H9 (cell line): ENCODE results near the gene NHSL2. TPM values are rescaled to one million over a fixed set of nuclear protein-coding genes. Genes with fewer than 3 reads are reported as not detected.

Experiments used
- DNase-seq: peaks from one replicate; pipeline ENCODE4 v3.0.0-alpha.2; 2017
- H2AFZ ChIP-seq: one replicate; pipeline ENCODE4 v1.6.1; 2013; ENCODE audit warnings: mild to moderate bottlenecking, low read length, control low read depth, moderate library complexity
- H2AK5ac ChIP-seq: 2 replicates; pipeline ENCODE4 v1.6.1; 2013; ENCODE audit warnings: low read length, control low read depth, mixed read lengths; ENCODE audit not compliant: insufficient read length
- H2BK120ac ChIP-seq: one replicate; pipeline ENCODE4 v1.6.1; 2013; ENCODE audit warnings: low read depth, mild to moderate bottlenecking, low read length, control low read depth, inconsistent platforms; ENCODE audit not compliant: poor library complexity, severe bottlenecking
- H2BK12ac ChIP-seq: 2 replicates; pipeline ENCODE4 v1.6.1; 2013; ENCODE audit warnings: low read length, control low read depth, mixed read lengths, low read depth; ENCODE audit not compliant: insufficient read length
- H2BK15ac ChIP-seq: 2 replicates; pipeline ENCODE4 v1.6.1; 2013; ENCODE audit warnings: low read depth, low read length, control low read depth
- H2BK20ac ChIP-seq: one replicate; pipeline ENCODE4 v1.6.1; 2013; ENCODE audit warnings: low read depth, mild to moderate bottlenecking, low read length, control low read depth, inconsistent platforms; ENCODE audit not compliant: poor library complexity, severe bottlenecking
- H2BK5ac ChIP-seq: 2 replicates; pipeline ENCODE4 v1.6.1; 2013; ENCODE audit warnings: low read length, control low read depth, mixed read lengths; ENCODE audit not compliant: insufficient read length
- H3K14ac ChIP-seq: 2 replicates; pipeline ENCODE4 v1.6.1; 2013; ENCODE audit warnings: low read length, control low read depth; ENCODE audit not compliant: insufficient read depth
- H3K18ac ChIP-seq: 2 replicates; pipeline ENCODE4 v1.6.1; 2013; ENCODE audit warnings: low read depth, mild to moderate bottlenecking, mixed read lengths, low read length, control low read depth; ENCODE audit not compliant: insufficient read length
- H3K23ac ChIP-seq: 2 replicates; pipeline ENCODE4 v1.6.1; 2013; ENCODE audit warnings: low read length, control low read depth, mixed read lengths, low read depth; ENCODE audit not compliant: insufficient read length
- H3K23me2 ChIP-seq: 2 replicates; pipeline ENCODE4 v1.6.1; 2013; ENCODE audit warnings: low read depth, mild to moderate bottlenecking, mixed read lengths, low read length, control low read depth; ENCODE audit not compliant: insufficient read length, poor library complexity, severe bottlenecking
- H3K27ac ChIP-seq: 2 replicates; pipeline ENCODE4 v1.5.1; 2013; ENCODE audit warnings: low read length, control low read depth, mixed read lengths, low read depth; ENCODE audit not compliant: insufficient read length
- H3K27me3 ChIP-seq: 2 replicates; pipeline ENCODE4 v1.6.1; 2013; ENCODE audit warnings: low read length, control low read depth, inconsistent platforms; ENCODE audit not compliant: insufficient read depth
- H3K4ac ChIP-seq: 2 replicates; pipeline ENCODE4 v1.6.1; 2013; ENCODE audit warnings: low read depth, mild to moderate bottlenecking, control low read depth, inconsistent platforms, low read length, moderate library complexity
- H3K4me1 ChIP-seq: 2 replicates; pipeline ENCODE4 v1.6.1; 2013; ENCODE audit warnings: low read length, control low read depth, inconsistent platforms; ENCODE audit not compliant: insufficient read depth
- H3K4me2 ChIP-seq: 2 replicates; pipeline ENCODE4 v1.6.1; 2013; ENCODE audit warnings: low read length, control low read depth, mixed read lengths; ENCODE audit not compliant: insufficient read length, insufficient read depth
- H3K56ac ChIP-seq: 2 replicates; pipeline ENCODE4 v1.6.1; 2013; ENCODE audit warnings: low read depth, mild to moderate bottlenecking, mixed read lengths, low read length, control low read depth; ENCODE audit not compliant: insufficient read length
- H3K79me1 ChIP-seq: 2 replicates; pipeline ENCODE4 v1.6.1; 2013; ENCODE audit warnings: low read depth, mild to moderate bottlenecking, moderate library complexity, low read length, control low read depth, inconsistent platforms; ENCODE audit not compliant: insufficient read depth, poor library complexity, severe bottlenecking
- H3K79me2 ChIP-seq: 2 replicates; pipeline ENCODE4 v1.6.1; 2013; ENCODE audit warnings: low read length, control low read depth, inconsistent platforms; ENCODE audit not compliant: insufficient read depth
- H3K9ac ChIP-seq: 2 replicates; pipeline ENCODE4 v1.6.1; 2013; ENCODE audit warnings: low read length, control low read depth, mixed read lengths; ENCODE audit not compliant: insufficient read length; ENCODE audit errors: extremely low read depth
- H3K9me3 ChIP-seq: one replicate; pipeline ENCODE4 v1.6.1; 2013; ENCODE audit warnings: low read depth, low read length, inconsistent platforms; ENCODE audit not compliant: control insufficient read depth
- H3T11ph ChIP-seq: one replicate; pipeline ENCODE4 v1.6.1; 2013; ENCODE audit warnings: mild to moderate bottlenecking, low read length, control low read depth, inconsistent platforms
- H4K20me1 ChIP-seq: one replicate; pipeline ENCODE4 v1.6.1; 2013; ENCODE audit not compliant: control insufficient read depth, insufficient read length, insufficient read depth
- H4K5ac ChIP-seq: 2 replicates; pipeline ENCODE4 v1.6.1; 2013; ENCODE audit warnings: low read depth, mild to moderate bottlenecking, mixed read lengths, low read length, control low read depth; ENCODE audit not compliant: insufficient read length
- H4K8ac ChIP-seq: replicated peaks from 2 replicates; pipeline ENCODE4 v1.6.1; 2013; ENCODE audit warnings: low read length, control low read depth, mixed read lengths, low read depth; ENCODE audit not compliant: insufficient read length
- H4K91ac ChIP-seq: 2 replicates; pipeline ENCODE4 v1.6.1; 2013; ENCODE audit warnings: low read depth, mild to moderate bottlenecking, moderate library complexity, mixed read lengths, low read length, control low read depth; ENCODE audit not compliant: insufficient read length
- H3K27ac Mint-ChIP-seq, 3 experiments: 2 replicates in 2 of 3; 3 replicates in 1 of 3; pipeline ENCODE4 v1.8.0; 2020 to 2021; ENCODE audit warnings: mixed read lengths in 3 of 3, mild to moderate bottlenecking in 1 of 3, moderate library complexity in 1 of 3
- H3K27me3 Mint-ChIP-seq: 2 replicates; pipeline ENCODE4 v1.8.0; 2021; ENCODE audit warnings: low read depth, mild to moderate bottlenecking, moderate library complexity, mixed read lengths
- H3K36me3 Mint-ChIP-seq, 3 experiments: 2 replicates in 2 of 3; 3 replicates in 1 of 3; pipeline ENCODE4 v1.8.0; 2020 to 2021; ENCODE audit warnings: low read depth in 3 of 3, mixed read lengths in 3 of 3; ENCODE audit not compliant: insufficient read depth in 1 of 3
- H3K4me1 Mint-ChIP-seq, 2 experiments: 2 replicates each; pipeline ENCODE4 v1.8.0; 2020; ENCODE audit warnings: mixed read lengths in 2 of 2
- H3K4me3 Mint-ChIP-seq, 2 experiments: 2 replicates in 1 of 2; 3 replicates in 1 of 2; pipeline ENCODE4 v1.8.0; 2020 to 2021; ENCODE audit warnings: mild to moderate bottlenecking in 2 of 2, mixed read lengths in 2 of 2, moderate library complexity in 1 of 2
- H3K9me3 Mint-ChIP-seq, 2 experiments: 2 replicates in 1 of 2; 3 replicates in 1 of 2; pipeline ENCODE4 v1.8.0; 2020; ENCODE audit warnings: mild to moderate bottlenecking in 2 of 2, mixed read lengths in 2 of 2, moderate library complexity in 1 of 2
- CTCF ChIP-seq: fragments of 200-600 bp; sonication (generic); conservative IDR thresholded peaks from 3 replicates; pipeline ENCODE4 v1.8.0; 2021; ENCODE audit warnings: antibody characterized with exemption, mild to moderate bottlenecking
- WGBS: extraction: QIAGEN DNeasy Blood & Tissue Kit; methylation state at CpG from one replicate; pipeline ENCODE4 v1.1.7; 2013; ENCODE audit warnings: missing lambda C conversion rate, low lambda C conversion rate, mixed read lengths; ENCODE audit not compliant: insufficient read length; ENCODE audit errors: extremely low coverage; 5-methylcytosine and 5-hydroxymethylcytosine counted together
- total RNA-seq: library from RNA; stranded (reverse); gene quantifications from 2 replicates; pipeline ENCODE4 v1.2.1, GENCODE V29; 2021

The NHSL2 gene
- total RNA-seq, 1 experiment from 2014 or later: 6.4 TPM

DNA sequence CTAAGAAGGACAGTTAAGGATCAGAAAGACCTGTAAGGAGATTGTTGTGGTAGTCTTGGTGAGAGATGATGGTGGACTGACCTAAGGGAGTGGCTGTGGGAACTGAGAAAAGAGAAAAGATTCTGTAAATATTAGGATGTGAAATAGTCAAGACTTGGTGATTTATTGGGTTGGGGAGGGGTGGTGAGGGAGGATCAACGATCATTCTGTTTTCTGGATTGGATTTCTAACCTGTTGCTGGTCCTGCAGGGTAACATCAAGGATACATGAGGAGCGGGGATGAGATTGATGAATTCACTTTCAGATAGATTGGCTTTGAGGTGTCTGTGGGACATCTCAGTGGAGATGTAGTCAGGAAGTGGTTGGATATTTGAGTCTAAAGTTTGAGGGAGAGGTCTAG lies 272.3 kb downstream of the NHSL2 start:
- Histone ChIP-seq H2BK12ac (no peak overlapping the region), H3K9me3 (peaks cover 50% of the 10 kb centered on the region), H3K27me3 (no peaks in the 10 kb centered on the region), H4K5ac (no peak overlapping the region), H2BK15ac (no peak overlapping the region), H3K56ac (no peak overlapping the region), H2BK5ac (no peak overlapping the region), H3K79me2 (no peaks in the 10 kb centered on the region; the same call in 1 of the 2 replicates), H3K4me2 (peak overlapping the region; percentile 47), H2BK120ac (no peak overlapping the region), H4K8ac (no peak overlapping the region), H2AFZ (no peak overlapping the region), H3K14ac (no peak overlapping the region), H3K23me2 (no peaks in the 10 kb centered on the region), H3K27ac (no peak overlapping the region), H3K23ac (no peak overlapping the region), H3T11ph (no peak overlapping the region), H2AK5ac (no peak overlapping the region), H4K91ac (no peak overlapping the region), H3K9ac (no peak overlapping the region), H2BK20ac (no peak overlapping the region), H4K20me1 (peaks cover 3% of the 10 kb centered on the region), H3K79me1 (no peaks in the 10 kb centered on the region), H3K4me1 (no peaks in the 10 kb centered on the region), H3K18ac (no peak overlapping the region), H3K4ac (no peak overlapping the region)
- Mint-ChIP-seq H3K4me3 (no peak overlapping the region), H3K9me3 (peaks cover 25 to 36% of the 10 kb centered on the region in 2 experiments), H3K27me3 (no peaks in the 10 kb centered on the region), H3K4me1 (peaks cover 0 to 5% of the 10 kb centered on the region in 2 experiments; a peak in 1 of 4 replicates), H3K27ac (no peak overlapping the region), H3K36me3 (peaks cover 7 to 26% (median 20%) of the 10 kb centered on the region in 3 experiments)
- DNase-seq: no peak
- TF ChIP-seq CTCF: no peak
- WGBS: no CpG with 5 or more reads among the region's 2 CpGs
